Neural progenitor cell (in vitro differentiated cells): Measurements from ENCODE around the gene NUDC. TPM values are rescaled to one million over a fixed set of nuclear protein-coding genes. Genes with fewer than 3 reads are reported as not detected.

Experiments used
- DNase-seq: peaks from one replicate; pipeline ENCODE4 v3.0.0-alpha.2; 2016; ENCODE audit warnings: low spot score
- H2AFZ ChIP-seq: fragments of 200-600 bp; sonication (generic); replicated peaks from 2 replicates; pipeline ENCODE4 v1.6.1; 2016; ENCODE audit warnings: antibody characterized with exemption
- H3F3A ChIP-seq: fragments of 200-600 bp; sonication (generic); 2 replicates; pipeline ENCODE4 v1.6.1; 2016; ENCODE audit warnings: antibody characterized with exemption, low read depth
- H3K27ac ChIP-seq: fragments of 200-600 bp; sonication (generic); 2 replicates; pipeline ENCODE4 v1.5.1; 2016; ENCODE audit warnings: mild to moderate bottlenecking
- H3K27me3 ChIP-seq: fragments of 200-600 bp; sonication (generic); 2 replicates; pipeline ENCODE4 v1.6.1; 2016; ENCODE audit warnings: mild to moderate bottlenecking, moderate library complexity
- H3K36me3 ChIP-seq: fragments of 200-600 bp; sonication (generic); 2 replicates; pipeline ENCODE4 v1.5.1; 2016
- H3K4me1 ChIP-seq: fragments of 200-600 bp; sonication (generic); 2 replicates; pipeline ENCODE4 v1.6.1; 2016; ENCODE audit warnings: mixed run types
- H3K4me2 ChIP-seq: fragments of 200-600 bp; sonication (generic); 2 replicates; pipeline ENCODE4 v1.6.1; 2016
- H3K4me3 ChIP-seq: fragments of 200-600 bp; sonication (generic); 2 replicates; pipeline ENCODE4 v1.5.1; 2016
- H3K79me2 ChIP-seq: fragments of 200-600 bp; sonication (generic); 2 replicates; pipeline ENCODE4 v1.6.1; 2016; ENCODE audit warnings: low read depth
- H3K9ac ChIP-seq: fragments of 200-600 bp; sonication (generic); 2 replicates; pipeline ENCODE4 v1.6.1; 2016
- H3K9me3 ChIP-seq: fragments of 200-600 bp; sonication (generic); 2 replicates; pipeline ENCODE4 v1.5.1; 2016; ENCODE audit warnings: low read depth
- H4K20me1 ChIP-seq: fragments of 200-600 bp; sonication (generic); 2 replicates; pipeline ENCODE4 v1.6.1; 2016; ENCODE audit warnings: low read depth
- H3K27ac Mint-ChIP-seq: 3 replicates; pipeline ENCODE4 v1.8.0; 2021; ENCODE audit warnings: mixed read lengths
- H3K27me3 Mint-ChIP-seq: 2 replicates; pipeline ENCODE4 v1.8.0; 2022; ENCODE audit warnings: low read depth, mild to moderate bottlenecking, inconsistent platforms, moderate library complexity, mixed read lengths; ENCODE audit not compliant: insufficient read depth
- H3K36me3 Mint-ChIP-seq: 3 replicates; pipeline ENCODE4 v1.8.0; 2021; ENCODE audit warnings: mixed read lengths
- H3K4me1 Mint-ChIP-seq: 3 replicates; pipeline ENCODE4 v1.8.0; 2021; ENCODE audit warnings: mixed read lengths
- H3K4me3 Mint-ChIP-seq: 3 replicates; pipeline ENCODE4 v1.8.0; 2021; ENCODE audit warnings: mild to moderate bottlenecking, moderate library complexity, mixed read lengths
- H3K9me3 Mint-ChIP-seq: 3 replicates; pipeline ENCODE4 v1.8.0; 2020; ENCODE audit warnings: mixed read lengths
- CTCF ChIP-seq: fragments of 200-600 bp; sonication (generic); IDR thresholded peaks from 2 replicates; pipeline ENCODE4 v1.5.1; 2017; ENCODE audit warnings: antibody characterized with exemption, mild to moderate bottlenecking
- EZH2 ChIP-seq: fragments of 200-600 bp; sonication (generic); IDR thresholded peaks from 2 replicates; pipeline ENCODE4 v1.6.1; 2017; ENCODE audit warnings: antibody characterized with exemption, mild to moderate bottlenecking, moderate library complexity
- EZH2phosphoT487 ChIP-seq: fragments of 200-600 bp; sonication (generic); IDR thresholded peaks from 2 replicates; pipeline ENCODE4 v1.6.1; 2017; ENCODE audit warnings: antibody characterized with exemption
- total RNA-seq: library from RNA; depleted of rRNA; stranded (reverse); fragments of >200 nt; gene quantifications from 2 replicates; pipeline ENCODE4 v1.2.3, GENCODE V29; 2015; ENCODE audit warnings: low replicate concordance

Gene NUDC
- total RNA-seq, 1 donor from 2014 or later, result 28.6 TPM

- TF ChIP-seq EZH2phosphoT487, result no peak
- TF ChIP-seq CTCF, result no peak
- TF ChIP-seq EZH2, result no peak
- H3K4me3 Mint-ChIP-seq, result no peak overlapping the region
- no peaks in the 10 kb centered on the region for H3K36me3 ChIP-seq
- no peaks in the 10 kb centered on the region for H3K9me3 ChIP-seq
- H3K9ac ChIP-seq, result no peak overlapping the region
- H3K4me1 ChIP-seq, result no peaks in the 10 kb centered on the region
- no peaks in the 10 kb centered on the region for H3F3A ChIP-seq
- H3K27ac Mint-ChIP-seq, result no peak overlapping the region
- H3K4me1 Mint-ChIP-seq, result peaks cover 10% of the 10 kb centered on the region
- no peak for DNase-seq
- H3K27me3 Mint-ChIP-seq, result peaks cover 15% of the 10 kb centered on the region
- H3K27me3 ChIP-seq, result no peaks in the 10 kb centered on the region
- H3K9me3 Mint-ChIP-seq, result no peaks in the 10 kb centered on the region
- no peaks in the 10 kb centered on the region for H4K20me1 ChIP-seq
- no peak overlapping the region for H3K4me2 ChIP-seq
- no peaks in the 10 kb centered on the region for H3K36me3 Mint-ChIP-seq
- no peak overlapping the region for H3K27ac ChIP-seq
- H2AFZ ChIP-seq, result no peak overlapping the region
- no peaks in the 10 kb centered on the region for H3K79me2 ChIP-seq
- no peak overlapping the region for H3K4me3 ChIP-seq
Measured at GRCh38 chr1:26972390-26972789, 50.8 kb downstream of the NUDC start.

- Histone ChIP-seq H4K20me1 (no peaks in the 10 kb centered on the region), H3K4me2 (no peak overlapping the region), H3K4me1 (no peaks in the 10 kb centered on the region), H3F3A (no peaks in the 10 kb centered on the region), H3K9ac (no peak overlapping the region), H3K79me2 (no peaks in the 10 kb centered on the region), H2AFZ (no peak overlapping the region), H3K36me3 (no peaks in the 10 kb centered on the region), H3K4me3 (no peak overlapping the region), H3K27ac (no peak overlapping the region), H3K27me3 (no peaks in the 10 kb centered on the region), H3K9me3 (no peaks in the 10 kb centered on the region)
- no peak overlapping the region for H3K27ac Mint-ChIP-seq
- no peak for TF ChIP-seq EZH2phosphoT487
- TF ChIP-seq CTCF, result no peak
- no peak for TF ChIP-seq EZH2
- no peaks in the 10 kb centered on the region for H3K9me3 Mint-ChIP-seq
- H3K4me3 Mint-ChIP-seq, result no peak overlapping the region
- H3K4me1 Mint-ChIP-seq, result peaks cover 10% of the 10 kb centered on the region
- H3K36me3 Mint-ChIP-seq, result no peaks in the 10 kb centered on the region
- H3K27me3 Mint-ChIP-seq, result peaks cover 13% of the 10 kb centered on the region
- no peak for DNase-seq
Measured at GRCh38 chr1:26972821-26973220, 51.3 kb downstream of the NUDC start.

GRCh38 chr1:26976621-26977510 is 55.3 kb downstream of the NUDC start:
- Mint-ChIP-seq H3K27ac (no peak overlapping the region), H3K9me3 (no peaks in the 10 kb centered on the region), H3K36me3 (no peaks in the 10 kb centered on the region), H3K27me3 (peaks cover 12% of the 10 kb centered on the region), H3K4me1 (peaks cover 10% of the 10 kb centered on the region), H3K4me3 (no peak overlapping the region)
- Histone ChIP-seq H3K4me2 (no peak overlapping the region), H3K79me2 (no peaks in the 10 kb centered on the region), H2AFZ (no peak overlapping the region), H3K27ac (no peak overlapping the region), H3K9ac (no peak overlapping the region), H3K36me3 (no peaks in the 10 kb centered on the region), H3F3A (no peaks in the 10 kb centered on the region), H3K4me3 (no peak overlapping the region), H3K9me3 (no peaks in the 10 kb centered on the region), H4K20me1 (no peaks in the 10 kb centered on the region), H3K4me1 (no peaks in the 10 kb centered on the region), H3K27me3 (no peaks in the 10 kb centered on the region)
- no peak for DNase-seq
- no peak for TF ChIP-seq EZH2
- TF ChIP-seq CTCF, result no peak
